HG03520 (cell line): ENCODE measurements around the gene IGSF8.

ENCODE experiments used
- ATAC-seq: cut with Tn5 transposase; IDR thresholded peaks from one replicate; pipeline ENCODE4 v1.9.1; 2021; ENCODE audit warnings: mild to moderate bottlenecking, moderate library complexity; ENCODE audit not compliant: unreplicated experiment

IGSF8 gene

GRCh38 chr1:160043543-160043942 lies 54.9 kb downstream of the IGSF8 start:
- no peak for ATAC-seq
